ENCODE measurements around the gene VNN1. TPM values are rescaled to one million over a fixed set of nuclear protein-coding genes. Genes with fewer than 3 reads are reported as not detected.

VNN1 gene
- total RNA-seq, 1 experiment from 2014 or later = not detected

DNA sequence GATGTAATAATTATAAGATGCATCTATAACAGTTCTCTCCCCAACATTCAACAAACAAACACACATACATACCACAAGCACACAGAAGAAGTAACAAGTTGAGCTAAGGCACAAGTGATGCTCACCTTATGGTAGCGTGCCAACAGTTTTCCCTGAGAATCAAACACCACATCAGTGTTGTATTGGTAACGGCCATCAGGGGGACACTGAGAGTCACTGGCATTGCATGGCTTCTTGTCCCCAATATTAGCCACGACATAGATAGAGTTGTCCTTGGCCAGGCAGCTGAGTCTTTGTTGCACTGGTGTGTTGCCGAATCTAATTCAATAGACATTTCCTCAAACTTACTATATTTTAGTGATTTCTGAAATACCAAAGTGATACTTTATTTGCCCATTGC lies 14.8 kb upstream of the VNN1 start:
- Histone ChIP-seq H3K36me3 (ENCODE audit: control insufficient read depth in 1 of 2, insufficient read depth in 2 of 2, low read length in 2 of 2) (no peaks in the 10 kb centered on the region), H3K9ac (ENCODE audit: low read length) (no peak overlapping the region), H3K27ac (ENCODE audit: low read depth, low read length) (no peak overlapping the region), H3K4me3 (replicated peaks in 1 of 2; ENCODE audit: low read depth in 1 of 2, low read length in 2 of 2) (no peak overlapping the region), H3K4me1 (ENCODE audit: control insufficient read depth in 1 of 2, insufficient read depth in 2 of 2, low read length in 2 of 2) (no peaks in the 10 kb centered on the region), H3K9me3 (ENCODE audit: control insufficient read depth in 1 of 2, insufficient read depth in 1 of 2, low read depth in 1 of 2, low read length in 2 of 2) (no peaks in the 10 kb centered on the region), H3K79me2 (ENCODE audit: insufficient read depth, low read length) (no peaks in the 10 kb centered on the region), H2AFZ (ENCODE audit: low read depth, low read length, poor library complexity, severe bottlenecking) (no peak overlapping the region), H4K20me1 (ENCODE audit: insufficient read depth) (no peaks in the 10 kb centered on the region), H3K27me3 (ENCODE audit: insufficient read depth, low read length) (no peaks in the 10 kb centered on the region), H3K4me2 (ENCODE audit: low read length) (no peak overlapping the region), H3K9me2 (ENCODE audit: insufficient read depth) (no peaks in the 10 kb centered on the region)
- ChIA-PET POLR2A (no interaction called here), RAD21 (ENCODE audit: low non-redundant PET in 1 of 2, low total read pairs in 2 of 2, uncharacterized antibody in 2 of 2, unreplicated experiment in 2 of 2) (no interaction called here), CTCF (interaction anchor here (1.0 kb wide), 1 partner anchor 14 kb away, joined by 5 read pairs; the partner anchor contains the start of gene VNN1)
- BruUV-seq (replicated peaks) = no TSS peak
- intact Hi-C loops (cut with micrococcal nuclease) = no loop called here
- DNase-seq (ENCODE audit: low read depth, low spot score) = no peak
- TF ChIP-seq, protein P1, sequence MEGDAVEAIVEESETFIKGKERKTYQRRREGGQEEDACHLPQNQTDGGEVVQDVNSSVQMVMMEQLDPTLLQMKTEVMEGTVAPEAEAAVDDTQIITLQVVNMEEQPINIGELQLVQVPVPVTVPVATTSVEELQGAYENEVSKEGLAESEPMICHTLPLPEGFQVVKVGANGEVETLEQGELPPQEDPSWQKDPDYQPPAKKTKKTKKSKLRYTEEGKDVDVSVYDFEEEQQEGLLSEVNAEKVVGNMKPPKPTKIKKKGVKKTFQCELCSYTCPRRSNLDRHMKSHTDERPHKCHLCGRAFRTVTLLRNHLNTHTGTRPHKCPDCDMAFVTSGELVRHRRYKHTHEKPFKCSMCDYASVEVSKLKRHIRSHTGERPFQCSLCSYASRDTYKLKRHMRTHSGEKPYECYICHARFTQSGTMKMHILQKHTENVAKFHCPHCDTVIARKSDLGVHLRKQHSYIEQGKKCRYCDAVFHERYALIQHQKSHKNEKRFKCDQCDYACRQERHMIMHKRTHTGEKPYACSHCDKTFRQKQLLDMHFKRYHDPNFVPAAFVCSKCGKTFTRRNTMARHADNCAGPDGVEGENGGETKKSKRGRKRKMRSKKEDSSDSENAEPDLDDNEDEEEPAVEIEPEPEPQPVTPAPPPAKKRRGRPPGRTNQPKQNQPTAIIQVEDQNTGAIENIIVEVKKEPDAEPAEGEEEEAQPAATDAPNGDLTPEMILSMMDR (IDR thresholded peaks at IDR 0.05 in 2 of 3, conservative IDR thresholded peaks at IDR 0.05 in 1 of 3; ENCODE audit: borderline replicate concordance in 1 of 3, insufficient read depth in 1 of 3, low read depth in 2 of 3, low read length in 2 of 3) = peak in 1 of 3 experiments; percentile 50; a peak in 2 of 6 replicates
- TF ChIP-seq RAD21 (IDR thresholded peaks at IDR 0.05; ENCODE audit: low read depth) (0 out of 2 replicates have a peak, but pooled peaks have one; percentile 12), EZH2 (IDR thresholded peaks at IDR 0.05) (no peak), SIN3A (IDR thresholded peaks at IDR 0.05; ENCODE audit: low read depth) (no peak)
- ATAC-seq = peak; percentile 84

DNA sequence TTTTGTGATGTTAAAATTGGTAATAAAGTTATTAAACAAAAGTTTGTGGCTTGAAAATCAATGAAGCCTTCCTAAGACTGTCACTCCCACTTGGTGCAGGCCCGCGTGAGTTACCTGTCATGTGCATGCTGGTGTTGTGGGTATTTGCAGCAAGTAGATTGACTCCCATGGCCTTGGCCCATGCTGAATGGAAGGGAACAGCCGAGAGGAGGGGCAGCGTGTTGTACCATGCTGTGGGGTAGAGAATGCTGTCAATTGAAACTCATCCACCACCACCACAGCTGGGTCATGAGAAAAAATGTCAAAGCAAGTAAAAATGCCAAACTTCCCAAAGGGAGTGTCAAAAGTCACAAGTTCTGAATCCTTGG lies 12.7 kb upstream of the VNN1 start:
- no peaks in the 10 kb centered on the region for H3K9me2 ChIP-seq (ENCODE audit: insufficient read depth)
- H2AFZ ChIP-seq (ENCODE audit: low read depth, low read length, poor library complexity, severe bottlenecking) = no peak overlapping the region
- RAD21 ChIA-PET (ENCODE audit: low non-redundant PET in 1 of 2, low total read pairs in 2 of 2, uncharacterized antibody in 2 of 2, unreplicated experiment in 2 of 2) = no interaction called here
- DNase-seq (ENCODE audit: low read depth, low spot score) (no peak), ATAC-seq (no peak)
- H3K4me1 ChIP-seq (ENCODE audit: control insufficient read depth in 1 of 2, insufficient read depth in 2 of 2, low read length in 2 of 2) = no peaks in the 10 kb centered on the region
- no TSS peak for BruUV-seq (replicated peaks)
- no peaks in the 10 kb centered on the region for H3K79me2 ChIP-seq (ENCODE audit: insufficient read depth, low read length)
- H3K4me3 ChIP-seq (replicated peaks in 1 of 2; ENCODE audit: low read depth in 1 of 2, low read length in 2 of 2) = no peak overlapping the region
- no peaks in the 10 kb centered on the region for H3K9me3 ChIP-seq (ENCODE audit: control insufficient read depth in 1 of 2, insufficient read depth in 1 of 2, low read depth in 1 of 2, low read length in 2 of 2)
- CTCF ChIA-PET = no interaction called here
- no peaks in the 10 kb centered on the region for H4K20me1 ChIP-seq (ENCODE audit: insufficient read depth)
- H3K4me2 ChIP-seq (ENCODE audit: low read length) = no peak overlapping the region
- intact Hi-C loops (cut with micrococcal nuclease) = no loop called here
- no peaks in the 10 kb centered on the region for H3K27me3 ChIP-seq (ENCODE audit: insufficient read depth, low read length)
- H3K9ac ChIP-seq (ENCODE audit: low read length) = no peak overlapping the region
- no peak overlapping the region for H3K27ac ChIP-seq (ENCODE audit: low read depth, low read length)
- POLR2A ChIA-PET = no interaction called here
- no peaks in the 10 kb centered on the region for H3K36me3 ChIP-seq (ENCODE audit: control insufficient read depth in 1 of 2, insufficient read depth in 2 of 2, low read length in 2 of 2)
- TF ChIP-seq FOSL1 (IDR thresholded peaks at IDR 0.05; ENCODE audit: low read depth) = no peak
- TF ChIP-seq, protein P2, sequence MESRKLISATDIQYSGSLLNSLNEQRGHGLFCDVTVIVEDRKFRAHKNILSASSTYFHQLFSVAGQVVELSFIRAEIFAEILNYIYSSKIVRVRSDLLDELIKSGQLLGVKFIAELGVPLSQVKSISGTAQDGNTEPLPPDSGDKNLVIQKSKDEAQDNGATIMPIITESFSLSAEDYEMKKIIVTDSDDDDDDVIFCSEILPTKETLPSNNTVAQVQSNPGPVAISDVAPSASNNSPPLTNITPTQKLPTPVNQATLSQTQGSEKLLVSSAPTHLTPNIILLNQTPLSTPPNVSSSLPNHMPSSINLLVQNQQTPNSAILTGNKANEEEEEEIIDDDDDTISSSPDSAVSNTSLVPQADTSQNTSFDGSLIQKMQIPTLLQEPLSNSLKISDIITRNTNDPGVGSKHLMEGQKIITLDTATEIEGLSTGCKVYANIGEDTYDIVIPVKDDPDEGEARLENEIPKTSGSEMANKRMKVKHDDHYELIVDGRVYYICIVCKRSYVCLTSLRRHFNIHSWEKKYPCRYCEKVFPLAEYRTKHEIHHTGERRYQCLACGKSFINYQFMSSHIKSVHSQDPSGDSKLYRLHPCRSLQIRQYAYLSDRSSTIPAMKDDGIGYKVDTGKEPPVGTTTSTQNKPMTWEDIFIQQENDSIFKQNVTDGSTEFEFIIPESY (IDR thresholded peaks at IDR 0.05; ENCODE audit: extremely low read depth, insufficient replicate concordance, low read length) = no peak
- no peak for TF ChIP-seq JUND (IDR thresholded peaks at IDR 0.05)
- TF ChIP-seq SRF (IDR thresholded peaks at IDR 0.05; ENCODE audit: low read depth) = no peak
- TF ChIP-seq, protein P3, sequence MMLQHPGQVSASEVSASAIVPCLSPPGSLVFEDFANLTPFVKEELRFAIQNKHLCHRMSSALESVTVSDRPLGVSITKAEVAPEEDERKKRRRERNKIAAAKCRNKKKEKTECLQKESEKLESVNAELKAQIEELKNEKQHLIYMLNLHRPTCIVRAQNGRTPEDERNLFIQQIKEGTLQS (IDR thresholded peaks at IDR 0.05) = no peak
- TF ChIP-seq, protein P1 (IDR thresholded peaks at IDR 0.05 in 2 of 3, conservative IDR thresholded peaks at IDR 0.05 in 1 of 3; ENCODE audit: borderline replicate concordance in 1 of 3, insufficient read depth in 1 of 3, low read depth in 2 of 3, low read length in 2 of 3) = no peak
- TF ChIP-seq POLR2A (IDR thresholded peaks at IDR 0.05; ENCODE audit: borderline replicate concordance, extremely low read depth, insufficient read depth, insufficient read length) = no peak
- TF ChIP-seq RAD21 (IDR thresholded peaks at IDR 0.05; ENCODE audit: low read depth) = no peak
- TF ChIP-seq CEBPB (IDR thresholded peaks at IDR 0.05; ENCODE audit: low read depth) = no peak
- TF ChIP-seq, protein P4, sequence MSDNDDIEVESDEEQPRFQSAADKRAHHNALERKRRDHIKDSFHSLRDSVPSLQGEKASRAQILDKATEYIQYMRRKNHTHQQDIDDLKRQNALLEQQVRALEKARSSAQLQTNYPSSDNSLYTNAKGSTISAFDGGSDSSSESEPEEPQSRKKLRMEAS (IDR thresholded peaks at IDR 0.05) = no peak
- no peak for TF ChIP-seq YY1 (IDR thresholded peaks at IDR 0.05; ENCODE audit: extremely low read depth, insufficient replicate concordance, low read depth, low read length)
- TF ChIP-seq EZH2phosphoT487 (IDR thresholded peaks at IDR 0.05; ENCODE audit: borderline replicate concordance) = no peak

All from HCT116 (cell line).